Lung microvascular endothelial cell (primary cell): Measurements from ENCODE around the gene CROCC2. TPM values are rescaled to one million over a fixed set of nuclear protein-coding genes. Genes with fewer than 3 reads are reported as not detected.

ENCODE experiments used
- DNase-seq, 2 donors: peaks; one replicate each; pipeline versions ENCODE4 v3.0.0 to v3.0.0-alpha.2; 2010; ENCODE audit warnings: low read depth in 2 of 2
- total RNA-seq: library from RNA; depleted of rRNA; stranded (reverse); fragments of >200 nt; gene quantifications from 2 replicates; pipeline ENCODE4 v1.2.1, GENCODE V29; 2014

The CROCC2 gene
- total RNA-seq, 1 donor from 2014 or later, result not detected

- DNase-seq, result no peak
Observed at GRCh38 chr2:240891492-240892340, 14.4 kb upstream of the CROCC2 start.

- DNase-seq, result no peak
Observed at GRCh38 chr2:240892356-240892755, 13.8 kb upstream of the CROCC2 start.

- no peak for DNase-seq
Observed at GRCh38 chr2:240892925-240893324, 13.2 kb upstream of the CROCC2 start.

GRCh38 chr2:240893363-240893844, 12.7 kb upstream of the CROCC2 start:
- DNase-seq, result peak in 1 of 2 donors; percentile 26

- no peak for DNase-seq
Observed at GRCh38 chr2:240894006-240894405, 12.1 kb upstream of the CROCC2 start.

GRCh38 chr2:240894836-240895558, 11.1 kb upstream of the CROCC2 start:
- no peak for DNase-seq

- no peak for DNase-seq
Observed at GRCh38 chr2:240895656-240896388, 10.3 kb upstream of the CROCC2 start, which contains the start of gene MAB21L4. TSS of gene MAB21L4 (minus strand) at chr2:240896156. CDS start at chr2:240895997, 159 bp downstream.

GRCh38 chr2:240896394-240896793, 9.7 kb upstream of the CROCC2 start:
- no peak for DNase-seq

- DNase-seq, result no peak
Observed at GRCh38 chr2:240896871-240897692, 9.1 kb upstream of the CROCC2 start.

- DNase-seq, result peak; percentile 66 to 79
Observed at GRCh38 chr2:240898108-240898730, 7.9 kb upstream of the CROCC2 start.

GRCh38 chr2:240898731-240899467, 7.2 kb upstream of the CROCC2 start:
- DNase-seq, result peak; percentile 29 to 34

- no peak for DNase-seq
Observed at GRCh38 chr2:240899468-240899865, 6.7 kb upstream of the CROCC2 start.

GRCh38 chr2:240900141-240900860, 5.8 kb upstream of the CROCC2 start:
- DNase-seq, result no peak

- no peak for DNase-seq
Observed at GRCh38 chr2:240901986-240902614, 4.0 kb upstream of the CROCC2 start.

- DNase-seq, result no peak
Observed at GRCh38 chr2:240902615-240903041, 3.5 kb upstream of the CROCC2 start.

GRCh38 chr2:240903191-240904060, 2.7 kb upstream of the CROCC2 start:
- no peak for DNase-seq
